Vagina (tissue), 2 donors: ENCODE results near the gene RBM20. TPM values are rescaled to one million over a fixed set of nuclear protein-coding genes. Genes with fewer than 3 reads are reported as not detected.
A peak's percentile ranks its signal among the peaks of the same experiment; 100 is the strongest.

ENCODE experiments used
- DNase-seq, 2 donors: peaks; one replicate each; pipeline ENCODE4 v3.0.0-alpha.2; 2017; ENCODE audit errors: extremely low spot score in 2 of 2
- H3K27ac ChIP-seq: fragments of 200-600 bp; sonication (generic); one replicate; pipeline ENCODE4 v1.5.1; 2019
- H3K27me3 ChIP-seq: fragments of 200-600 bp; sonication (generic); one replicate; pipeline ENCODE4 v1.5.1; 2019
- H3K36me3 ChIP-seq, 2 donors: fragments of 200-600 bp; sonication (generic); one replicate each; pipeline ENCODE4 v1.5.1; 2017 to 2019
- H3K4me1 ChIP-seq: fragments of 200-600 bp; sonication (generic); one replicate; pipeline ENCODE4 v1.5.1; 2019
- H3K4me3 ChIP-seq, 2 donors: fragments of 200-600 bp; sonication (generic); 1 replicate in 1 of 2; 2 replicates in 1 of 2; pipeline ENCODE4 v1.5.1; 2016 to 2019
- H3K9me3 ChIP-seq: fragments of 200-600 bp; sonication (generic); one replicate; pipeline ENCODE4 v1.5.1; 2019
- CTCF ChIP-seq, 3 experiments: fragments of 450-650 bp in 2 of 3; fragments of 200-600 bp in 1 of 3; sonication (generic) in 1 of 3; IDR thresholded peaks; one replicate each; pipeline ENCODE4 v1.5.1; 2017 to 2019; ENCODE audit warnings: antibody characterized with exemption in 3 of 3, mild to moderate bottlenecking in 2 of 3, moderate library complexity in 2 of 3
- POLR2A ChIP-seq, 2 donors: fragments of 450-650 bp; IDR thresholded peaks; one replicate each; pipeline ENCODE4 v1.6.1; 2017; ENCODE audit warnings: antibody characterized with exemption in 2 of 2, mild to moderate bottlenecking in 2 of 2, moderate library complexity in 2 of 2
- POLR2AphosphoS5 ChIP-seq, 2 donors: sonication (generic); formaldehyde crosslinking; IDR thresholded peaks; one replicate each; pipeline ENCODE4 v1.9.0; 2017; ENCODE audit warnings: antibody characterized with exemption in 2 of 2, mild to moderate bottlenecking in 2 of 2, low read depth in 1 of 2; ENCODE audit not compliant: insufficient read depth in 1 of 2
- intact Hi-C: fragments of 100-400 bp; cut with DNase I; formaldehyde crosslinking; loops from one replicate; pipeline ENCODE4 v1.15.1; 2023
- total RNA-seq: library from RNA; depleted of rRNA; stranded (reverse); fragments of >200 nt; gene quantifications from one replicate; pipeline ENCODE4 v1.2.3, GENCODE V29; 2016

Gene RBM20
- total RNA-seq, 1 donor from 2014 or later = 5.2 TPM

- intact Hi-C loops = loop anchor here (10.0 kb wide), 1 partner anchor 47 kb away; no protein-coding TSS in a partner anchor
- peaks cover 0 to 6% of the 10 kb centered on the region in 2 donors for H3K36me3 ChIP-seq
- no peaks in the 10 kb centered on the region for H3K27me3 ChIP-seq
- DNase-seq = peak in 1 of 2 donors; percentile 99
- TF ChIP-seq POLR2A (IDR thresholded peaks at IDR 0.05) (peak; percentile 5 to 82), CTCF (IDR thresholded peaks at IDR 0.05) (no peak), POLR2AphosphoS5 (IDR thresholded peaks at IDR 0.05; ENCODE audit: insufficient read depth in 1 of 2, low read depth in 1 of 2) (peak; percentile 93 to 97)
- H3K4me1 ChIP-seq = peaks cover 60% of the 10 kb centered on the region
- peak within 1 kb of the TSS; percentile 75 to 95 for H3K4me3 ChIP-seq
- H3K9me3 ChIP-seq = no peaks in the 10 kb centered on the region
- peak within 1 kb of the TSS; percentile 100 for H3K27ac ChIP-seq
Measured at GRCh38 chr10:110871298-110872084, 227.4 kb downstream of the RBM20 start, which contains the start of gene PDCD4. Gene PDCD4 (plus strand): TSS chr10:110871928. CDS start chr10:110876028, 4,100 bp downstream.

GRCh38 chr10:110872145-110872983 is 228.2 kb downstream of the RBM20 start:
- TF ChIP-seq CTCF (IDR thresholded peaks at IDR 0.05) (peak in 1 of 3 experiments; percentile 15), POLR2AphosphoS5 (IDR thresholded peaks at IDR 0.05; ENCODE audit: insufficient read depth in 1 of 2, low read depth in 1 of 2) (no peak)
- H3K36me3 ChIP-seq = peaks cover 0 to 15% of the 10 kb centered on the region in 2 donors
- peak overlapping the region; percentile 75 to 95 for H3K4me3 ChIP-seq
- no peaks in the 10 kb centered on the region for H3K9me3 ChIP-seq
- H3K27ac ChIP-seq = peak overlapping the region; percentile 100
- DNase-seq = peak in 1 of 2 donors; percentile 89
- no peaks in the 10 kb centered on the region for H3K27me3 ChIP-seq
- H3K4me1 ChIP-seq = peaks cover 61% of the 10 kb centered on the region
- intact Hi-C loops = loop anchor here (10.0 kb wide), 1 partner anchor 48 kb away; no protein-coding TSS in a partner anchor

GRCh38 chr10:110872984-110873923 is 229.1 kb downstream of the RBM20 start:
- Histone ChIP-seq H3K9me3 (no peaks in the 10 kb centered on the region), H3K4me3 (peak overlapping the region; percentile 75 to 95), H3K27me3 (no peaks in the 10 kb centered on the region), H3K4me1 (peaks cover 67% of the 10 kb centered on the region), H3K36me3 (peaks cover 0 to 21% of the 10 kb centered on the region in 2 donors), H3K27ac (peak overlapping the region; percentile 100)
- no peak for DNase-seq
- TF ChIP-seq CTCF (IDR thresholded peaks at IDR 0.05) (no peak), POLR2AphosphoS5 (IDR thresholded peaks at IDR 0.05; ENCODE audit: insufficient read depth in 1 of 2, low read depth in 1 of 2) (no peak), POLR2A (IDR thresholded peaks at IDR 0.05) (no peak)
- intact Hi-C loops = loop anchor here (10.0 kb wide), 1 partner anchor 48 kb away; no protein-coding TSS in a partner anchor

GRCh38 chr10:110873951-110874350 is 229.8 kb downstream of the RBM20 start:
- peak overlapping the region; percentile 75 to 95 for H3K4me3 ChIP-seq
- H3K27me3 ChIP-seq = no peaks in the 10 kb centered on the region
- peaks cover 70% of the 10 kb centered on the region for H3K4me1 ChIP-seq
- no peaks in the 10 kb centered on the region for H3K9me3 ChIP-seq
- intact Hi-C loops = loop anchor here (10.0 kb wide), 1 partner anchor 49 kb away; no protein-coding TSS in a partner anchor
- peak overlapping the region; percentile 100 for H3K27ac ChIP-seq
- DNase-seq = no peak
- no peak for TF ChIP-seq CTCF (IDR thresholded peaks at IDR 0.05)
- peak in 1 of 2 donors; percentile 7 for TF ChIP-seq POLR2AphosphoS5 (IDR thresholded peaks at IDR 0.05; ENCODE audit: insufficient read depth in 1 of 2, low read depth in 1 of 2)
- peaks cover 0 to 27% of the 10 kb centered on the region in 2 donors for H3K36me3 ChIP-seq
